ENCODE results near the gene RPS3.

Gene RPS3

DNA sequence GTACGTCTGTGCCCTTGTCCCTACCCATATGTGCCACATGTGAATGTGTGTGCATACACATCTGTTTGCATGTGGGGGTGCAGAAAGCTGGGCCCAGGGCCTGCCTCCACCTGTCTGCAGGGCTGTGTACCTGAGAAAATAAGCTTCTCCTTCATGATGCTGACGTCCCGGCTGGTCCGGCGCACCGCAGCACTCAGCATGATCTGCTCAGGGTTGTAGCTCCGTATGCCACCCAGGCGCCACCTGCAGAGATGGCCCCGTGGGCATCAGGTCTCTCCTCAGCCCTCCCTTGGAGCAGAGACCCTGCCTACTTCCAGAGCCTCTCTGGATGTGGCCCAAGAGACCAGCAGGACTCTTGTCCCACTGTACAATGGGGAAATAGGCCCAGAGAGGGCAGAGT is 37.5 kb downstream of the RPS3 start:
- no peak for FAIRE-seq

GRCh38 chr11:75437966-75438659 is 38.8 kb downstream of the RPS3 start:
- FAIRE-seq = no peak

DNA sequence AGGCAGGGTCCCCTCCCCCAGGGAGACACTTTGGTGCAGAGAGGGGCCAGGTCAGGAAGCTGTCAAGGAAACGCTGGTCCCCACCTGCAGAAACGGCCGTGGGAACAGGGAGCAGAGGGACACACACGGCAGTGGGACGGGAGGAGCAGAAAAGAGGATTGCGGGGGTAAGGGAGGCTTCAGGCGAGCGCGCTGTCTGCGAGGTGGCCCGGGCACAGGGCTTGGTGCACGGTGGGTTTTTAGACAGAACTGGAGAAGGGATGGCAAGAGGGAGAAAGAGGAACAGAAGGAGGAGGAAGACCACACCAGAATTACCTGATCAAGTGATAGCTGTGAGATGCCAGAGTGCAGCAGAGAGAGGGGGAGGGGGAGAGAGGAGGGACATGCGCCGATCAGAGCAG is 39.7 kb downstream of the RPS3 start:
- FAIRE-seq = no peak

DNA sequence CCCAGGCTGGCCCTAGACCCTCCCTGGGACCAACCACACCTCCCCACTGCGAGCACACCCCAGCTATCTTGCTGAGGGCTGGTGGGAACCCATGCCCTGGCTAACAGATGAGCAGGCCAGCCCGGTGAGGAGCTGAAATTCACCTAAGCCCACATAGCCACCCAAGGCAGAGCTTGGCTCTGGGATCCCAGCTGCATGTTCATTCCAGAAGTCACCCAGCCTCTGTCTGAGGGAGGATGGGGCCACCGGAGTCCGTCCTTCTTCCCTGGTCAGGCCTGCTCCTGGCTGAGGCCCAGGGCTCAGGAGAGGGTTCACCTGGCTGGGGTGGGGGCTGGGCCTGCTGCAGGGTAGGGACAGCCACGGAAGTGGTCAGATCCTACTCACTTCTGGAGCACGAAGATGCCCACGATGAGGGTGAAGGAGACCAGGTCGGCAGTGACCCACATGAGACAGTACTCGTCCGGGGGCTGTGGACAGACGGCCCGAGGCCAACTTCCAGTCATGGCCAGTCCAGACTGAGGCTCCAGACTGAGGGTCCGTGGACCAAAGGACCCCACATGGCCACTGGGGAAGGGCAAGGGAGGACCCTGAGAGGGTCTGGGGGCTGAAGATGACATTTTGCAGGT is 40.3 kb downstream of the RPS3 start:
- FAIRE-seq = no peak

GRCh38 chr11:75440960-75441803 is 41.9 kb downstream of the RPS3 start:
- no peak for FAIRE-seq

DNA sequence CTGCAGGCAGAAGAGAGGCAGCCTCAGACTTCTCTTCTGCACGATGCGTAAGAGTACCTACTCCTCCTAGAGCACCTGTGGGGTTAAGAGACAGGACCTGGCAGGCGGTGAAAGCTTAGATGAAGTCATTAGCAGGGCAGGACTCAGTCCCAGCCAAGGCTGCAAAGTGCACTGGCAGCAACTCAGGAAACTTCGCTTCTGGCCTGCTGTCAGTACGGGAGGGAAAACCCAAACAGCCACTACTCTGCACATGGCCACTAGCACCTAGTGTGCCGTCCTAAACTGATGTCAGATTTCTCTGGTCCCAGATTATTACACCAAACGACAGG is 42.5 kb downstream of the RPS3 start:
- no peak for FAIRE-seq

GRCh38 chr11:75442161-75442885 is 43.0 kb downstream of the RPS3 start:
- no peak for FAIRE-seq

GRCh38 chr11:75443043-75443442 is 43.7 kb downstream of the RPS3 start:
- no peak for FAIRE-seq

DNA sequence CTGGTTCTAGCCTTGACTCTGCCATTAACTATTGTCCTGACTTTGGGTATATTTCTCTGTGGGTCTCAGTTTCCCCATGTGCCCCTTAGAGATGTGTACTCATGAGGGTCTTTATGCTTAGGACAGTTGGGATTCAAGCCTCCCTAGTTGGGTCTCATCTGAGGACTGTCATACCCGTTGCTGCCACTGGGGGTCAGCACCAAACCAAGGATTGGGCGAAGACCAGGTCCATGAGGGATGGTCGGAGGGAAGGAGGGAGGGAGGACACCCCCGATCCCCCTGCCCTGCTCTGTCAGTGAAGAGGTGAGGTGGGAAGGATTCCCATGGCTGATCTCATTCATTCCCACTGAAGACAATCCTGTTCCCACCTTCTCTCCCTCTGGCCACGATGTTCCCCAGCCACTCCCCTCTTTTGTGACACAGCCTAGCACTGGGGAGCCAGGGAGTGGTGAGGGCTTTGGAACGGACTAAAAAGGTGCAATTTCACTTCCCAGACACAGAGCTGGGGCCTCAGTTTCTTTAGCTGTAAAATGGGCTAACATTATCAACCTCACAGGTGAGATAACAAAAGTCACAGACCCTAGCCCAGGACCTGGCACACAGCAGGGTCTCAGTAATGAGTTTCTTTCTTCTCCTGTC is 46.1 kb downstream of the RPS3 start:
- FAIRE-seq = no peak

DNA sequence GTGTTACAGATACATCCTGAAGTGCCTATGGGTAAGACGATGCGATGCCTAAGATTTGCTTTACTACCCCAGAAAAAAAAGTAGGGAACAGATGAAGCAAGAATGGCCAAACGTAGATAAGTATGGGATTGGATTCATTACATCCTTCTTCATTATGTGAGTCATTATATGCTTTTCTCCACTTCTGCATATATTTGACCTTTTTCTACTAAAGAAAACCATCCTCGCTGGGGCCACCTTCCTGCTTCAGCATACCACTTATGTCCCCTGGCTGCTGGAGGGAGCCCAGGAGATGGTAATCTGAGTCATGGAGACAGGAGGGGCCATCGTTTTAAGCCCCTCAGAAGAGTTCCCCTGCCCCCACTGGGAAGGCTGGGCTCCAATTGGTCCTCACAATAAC is 48.1 kb downstream of the RPS3 start:
- no peak for FAIRE-seq

- no peak for FAIRE-seq
These were observed 50.0 kb downstream of the RPS3 start for GRCh38 chr11:75449271-75449670.

DNA sequence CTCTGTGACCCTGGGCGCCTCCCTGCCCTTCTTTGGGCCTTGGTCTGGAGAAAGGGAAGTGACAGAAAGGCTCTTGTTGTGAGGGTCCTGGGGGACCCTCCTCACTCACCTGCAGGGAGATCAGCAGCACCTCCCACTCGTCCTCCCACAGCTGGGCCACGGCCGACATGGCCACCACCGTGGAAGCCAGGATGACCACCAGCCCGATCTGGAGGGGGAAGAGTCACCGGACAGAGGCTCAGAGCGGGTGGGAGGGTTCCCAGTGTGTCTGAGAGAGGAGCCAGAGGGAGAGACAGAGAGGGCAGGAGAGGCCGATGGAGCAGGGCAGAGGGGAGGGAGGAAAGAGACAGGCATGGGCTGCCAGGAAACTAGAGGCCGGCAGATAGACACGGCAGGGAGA is 50.5 kb downstream of the RPS3 start:
- FAIRE-seq = no peak

DNA sequence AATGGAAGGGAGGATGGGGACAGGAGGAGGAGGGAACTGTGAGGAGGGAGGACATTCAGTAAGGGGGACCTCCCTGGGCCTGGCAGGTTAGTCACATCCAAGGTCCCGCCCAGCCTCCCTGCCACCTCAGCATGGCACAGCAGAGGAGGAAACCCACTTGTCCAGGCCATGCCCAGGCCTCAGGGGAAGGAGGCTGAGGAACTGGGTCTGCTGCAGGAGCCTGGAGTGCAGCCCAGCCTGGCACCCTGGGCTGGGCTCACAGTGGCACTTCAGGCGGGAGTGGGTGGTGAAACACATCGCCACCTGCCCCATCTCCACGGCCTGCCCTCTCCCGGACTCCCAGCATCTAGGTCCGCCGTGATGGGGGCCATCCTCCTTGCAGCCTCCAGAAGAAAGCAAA is 50.9 kb downstream of the RPS3 start:
- FAIRE-seq = no peak

GRCh38 chr11:75450826-75451821 is 51.8 kb downstream of the RPS3 start:
- FAIRE-seq = no peak

GRCh38 chr11:75453916-75454655 is 54.8 kb downstream of the RPS3 start:
- FAIRE-seq = no peak

DNA sequence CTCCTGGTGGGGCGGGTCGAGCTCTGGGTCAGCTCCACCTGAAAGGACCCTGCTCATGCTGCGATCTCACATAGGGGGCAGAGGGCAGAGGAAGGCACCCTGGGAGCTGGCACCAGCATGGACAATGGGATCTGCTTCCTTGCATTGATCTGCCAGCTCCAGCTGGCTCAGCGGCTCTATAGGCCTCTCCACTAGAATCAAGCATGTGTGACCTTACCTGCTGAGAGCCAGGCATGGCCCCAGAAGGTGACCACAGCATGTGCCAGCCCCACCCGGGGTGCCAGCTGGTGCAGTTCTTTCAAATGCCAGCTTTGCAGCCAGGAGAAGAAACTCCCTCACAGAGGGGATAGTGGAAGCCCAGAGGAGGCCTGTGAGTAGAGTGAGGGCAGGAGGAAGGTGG is 55.7 kb downstream of the RPS3 start:
- no peak for FAIRE-seq
